ENCODE results near the gene IFNGR1. TPM values are rescaled to one million over a fixed set of nuclear protein-coding genes. Genes with fewer than 3 reads are reported as not detected.
A peak's percentile ranks its signal among the peaks of the same experiment; 100 is the strongest.

The IFNGR1 gene
- total RNA-seq, 1 experiment from 2014 or later = 19.1 TPM

DNA sequence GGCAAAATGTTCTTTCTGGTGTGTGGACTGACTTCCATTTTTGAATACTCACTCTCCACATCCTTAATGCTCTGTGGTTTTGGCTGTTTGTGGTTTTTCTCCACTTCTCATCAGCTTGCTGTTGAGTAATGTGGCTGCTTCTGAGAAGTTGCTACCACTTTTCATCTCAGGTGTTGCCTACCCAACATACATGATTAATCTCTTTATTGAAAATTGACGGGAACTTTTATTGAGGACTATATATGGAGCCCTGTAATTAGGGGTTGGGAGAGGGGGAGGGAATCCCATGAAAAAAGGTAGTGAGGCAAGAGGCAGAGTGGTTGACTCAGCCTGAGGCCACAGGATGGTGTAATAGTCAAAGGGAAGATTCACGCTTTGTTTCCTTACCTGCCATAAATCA lies 63.4 kb downstream of the IFNGR1 start:
- DNase-seq (ENCODE audit: low read depth) = peak; percentile 84

DNA sequence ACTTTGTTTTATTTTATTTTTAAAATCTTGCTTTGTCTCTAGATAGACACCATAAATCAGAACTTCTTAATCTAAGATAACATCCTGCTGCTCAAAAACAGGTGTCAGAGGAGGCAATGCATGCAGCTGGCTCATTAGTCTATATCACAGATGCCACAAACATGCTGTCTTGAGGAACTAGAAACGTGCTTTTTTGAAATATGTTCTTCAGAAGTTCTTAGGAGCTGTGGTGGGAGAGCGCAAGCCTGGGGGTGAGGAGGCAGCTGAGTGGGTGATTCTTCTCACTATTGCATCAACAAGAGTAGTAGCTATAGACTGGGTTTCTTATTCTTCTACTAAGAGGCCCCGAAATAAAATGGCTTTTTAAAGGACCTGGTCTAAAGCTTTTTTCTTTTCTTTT lies 69.1 kb downstream of the IFNGR1 start:
- DNase-seq (ENCODE audit: low read depth) = no peak

- DNase-seq (ENCODE audit: low read depth) = no peak
These were observed 70.2 kb downstream of the IFNGR1 start for GRCh38 chr6:137149035-137149393.

DNA sequence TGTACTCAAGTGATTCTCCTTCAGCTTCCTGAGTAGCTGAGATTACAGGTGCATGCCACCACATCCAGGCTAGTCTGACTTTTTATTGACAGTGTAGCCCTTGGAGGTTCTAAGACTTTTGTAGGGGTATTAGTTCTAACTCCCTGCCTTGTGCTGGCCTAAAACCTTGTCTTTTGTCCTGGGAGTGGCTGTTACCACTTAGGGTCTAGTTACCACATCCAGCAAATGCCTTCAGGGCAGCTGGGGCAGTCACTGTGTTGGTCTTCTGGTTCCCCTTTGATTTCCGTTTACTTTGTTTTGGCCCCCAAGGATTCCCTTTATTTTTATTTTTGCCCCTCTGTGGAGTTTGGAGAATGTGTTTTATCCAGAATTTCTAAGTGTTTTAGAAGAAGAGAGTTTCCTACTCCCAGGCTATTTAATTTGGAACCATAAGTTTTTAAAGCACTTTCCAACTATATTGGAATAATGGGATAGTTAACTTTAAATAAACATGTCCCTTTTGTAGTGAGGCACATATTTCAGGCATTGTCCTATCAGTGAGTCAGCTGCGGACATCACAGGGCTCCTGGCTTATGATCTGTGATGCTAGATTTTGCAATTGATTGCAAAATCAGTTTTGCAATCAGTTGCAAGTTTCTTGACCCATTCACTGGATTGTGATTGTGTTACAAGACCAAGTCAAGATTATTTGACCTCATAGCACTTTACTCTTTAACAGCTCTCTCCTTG lies 70.7 kb downstream of the IFNGR1 start:
- no peak for DNase-seq (ENCODE audit: low read depth)

Other genes with a start within 250 kb of the IFNGR1 start
- gene IL20RA, start 174.4 kb downstream of the IFNGR1 start, total RNA-seq (2014; rRNA removed; shearing (Covaris generic)) = not detected in 2 replicates
- gene IL22RA2, start 45.7 kb downstream of the IFNGR1 start, total RNA-seq (2014; rRNA removed; shearing (Covaris generic)) = not detected in 2 replicates